Liver (tissue), 9 donors: ENCODE measurements around the gene TUBA3C. TPM values are rescaled to one million over a fixed set of nuclear protein-coding genes. Genes with fewer than 3 reads are reported as not detected.
"Not testable (repeated sequence)": the region's sequence is repeated elsewhere in the genome, so short reads cannot be mapped to it uniquely, and the experiment has no call there.

ENCODE experiments used
- DNase-seq: peaks from one replicate; pipeline ENCODE4 v3.0.0-alpha.2; 2017; ENCODE audit warnings: low spot score
- H3K27ac ChIP-seq, 2 donors: one replicate each; pipeline ENCODE4 v1.7.0; 2013; ENCODE audit warnings: inconsistent platforms in 2 of 2, low read length in 2 of 2, control low read depth in 1 of 2, low read depth in 1 of 2, mild to moderate bottlenecking in 1 of 2
- H3K27me3 ChIP-seq, 4 donors: one replicate each; pipeline versions ENCODE4 v1.6.1 to v1.7.0; 2013; ENCODE audit warnings: low read length in 3 of 4, inconsistent platforms in 1 of 4, mild to moderate bottlenecking in 1 of 4, moderate library complexity in 1 of 4; ENCODE audit not compliant: control insufficient read depth in 4 of 4, insufficient read depth in 4 of 4
- H3K36me3 ChIP-seq, 4 donors: one replicate each; pipeline versions ENCODE4 v1.6.1 to v1.7.0; 2013; ENCODE audit warnings: low read length in 3 of 4, mild to moderate bottlenecking in 3 of 4, low read depth in 1 of 4, moderate library complexity in 1 of 4; ENCODE audit not compliant: control insufficient read depth in 4 of 4, insufficient read depth in 3 of 4
- H3K4me1 ChIP-seq, 4 donors: one replicate each; pipeline versions ENCODE4 v1.6.1 to v1.7.0; 2013; ENCODE audit warnings: low read length in 3 of 4, mild to moderate bottlenecking in 3 of 4, moderate library complexity in 1 of 4; ENCODE audit not compliant: control insufficient read depth in 4 of 4, insufficient read depth in 4 of 4
- H3K4me3 ChIP-seq, 3 donors: one replicate each; pipeline versions ENCODE4 v1.6.1 to v1.7.0; 2013; ENCODE audit warnings: low read length in 3 of 3, control low read depth in 1 of 3, low read depth in 1 of 3, mild to moderate bottlenecking in 1 of 3
- H3K9ac ChIP-seq, 2 donors: one replicate each; pipeline ENCODE4 v1.7.0; 2013; ENCODE audit warnings: low read length in 2 of 2, mild to moderate bottlenecking in 2 of 2, moderate library complexity in 2 of 2, control low read depth in 1 of 2, low read depth in 1 of 2
- H3K9me3 ChIP-seq, 4 donors: one replicate each; pipeline versions ENCODE4 v1.6.1 to v1.7.0; 2013; ENCODE audit warnings: low read length in 3 of 4; ENCODE audit not compliant: control insufficient read depth in 4 of 4
- EGR1 ChIP-seq, 2 donors: IDR thresholded peaks; 2 replicates each; pipeline ENCODE4 v1.6.1; 2016 to 2018; ENCODE audit warnings: antibody characterized with exemption in 2 of 2, low read depth in 2 of 2
- FOXA1 ChIP-seq: IDR thresholded peaks from 2 replicates; pipeline ENCODE4 v1.6.1; 2016; ENCODE audit warnings: antibody characterized with exemption
- FOXA2 ChIP-seq: IDR thresholded peaks from 2 replicates; pipeline ENCODE4 v1.6.1; 2016; ENCODE audit warnings: antibody characterized with exemption
- HNF4G ChIP-seq: IDR thresholded peaks from 2 replicates; pipeline ENCODE4 v1.6.1; 2016; ENCODE audit warnings: antibody characterized with exemption
- NR2F2 ChIP-seq: IDR thresholded peaks from 2 replicates; pipeline ENCODE4 v1.6.1; 2016; ENCODE audit warnings: antibody characterized with exemption
- RXRA ChIP-seq, 2 donors: IDR thresholded peaks; 2 replicates each; pipeline ENCODE4 v1.6.1; 2017 to 2018; ENCODE audit warnings: antibody characterized with exemption in 2 of 2, mild to moderate bottlenecking in 1 of 2
- WGBS: extraction: QIAGEN DNeasy Blood & Tissue Kit; methylation state at CpG from one replicate; pipeline ENCODE4 v1.1.7; 2013; 5-methylcytosine and 5-hydroxymethylcytosine counted together
- polyA plus RNA-seq, 2 donors: library from polyadenylated mRNA; stranded (reverse) in 1 of 2; unstranded in 1 of 2; fragments of 200-250 nt in 1 of 2; fragments of >200 nt in 1 of 2; fragmentation: Nextera tagmentation in 1 of 2; extraction: Ambion mirVana in 1 of 2; gene quantifications; one replicate each; pipeline versions ENCODE4 v1.2.1 to v1.2.3, GENCODE V29; 2013 to 2015
- total RNA-seq, 2 donors: library from RNA; depleted of rRNA; stranded (reverse); fragments of >200 nt; gene quantifications; one replicate each; pipeline ENCODE4 v1.2.3, GENCODE V29; 2014
- TF ChIP-seq, protein P1 (sequence below): IDR thresholded peaks from 2 replicates; pipeline ENCODE4 v1.6.1; 2016; ENCODE audit warnings: antibody characterized with exemption
- TF ChIP-seq, protein P2 (sequence below): IDR thresholded peaks from 2 replicates; pipeline ENCODE4 v1.6.1; 2016; ENCODE audit warnings: antibody characterized with exemption, mild to moderate bottlenecking
- donor health status: healthy.
- donor health status: healthy.
- donor health status: healthy.
- donor health status: healthy.
- donor health status: healthy.

TUBA3C gene
- total and polyA plus RNA-seq, 4 donors = not detected

DNA sequence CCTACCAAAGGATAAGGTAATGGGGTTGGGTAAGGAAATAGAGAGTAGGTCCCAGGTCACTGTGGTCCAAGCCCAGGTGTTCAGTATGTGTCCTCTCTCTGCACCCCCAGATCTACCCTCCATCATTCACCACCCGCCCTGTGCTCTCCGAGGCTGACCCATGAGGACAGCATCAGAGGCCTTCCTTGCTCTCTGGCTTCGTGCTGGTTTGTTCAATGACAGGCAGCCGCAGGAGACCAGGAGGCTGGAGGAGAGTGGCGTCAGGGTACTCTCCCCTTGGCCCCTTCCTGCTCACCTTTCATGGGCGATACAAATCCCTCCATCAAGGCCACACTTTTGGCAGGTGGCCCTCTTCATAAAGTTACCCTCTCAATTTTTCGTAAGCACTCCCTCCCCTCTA lies 1.7 kb downstream of the TUBA3C start:
- no peak for DNase-seq
- Histone ChIP-seq H3K4me1 (no peaks in the 10 kb centered on the region), H3K4me3 (no peak overlapping the region), H3K9ac (no peak overlapping the region), H3K27ac (no peak overlapping the region), H3K27me3 (no peaks in the 10 kb centered on the region), H3K9me3 (peaks cover 0 to 4% (median 0%) of the 10 kb centered on the region in 4 donors), H3K36me3 (no peaks in the 10 kb centered on the region)
- WGBS = 79% methylated on average over 7 of the region's 7 CpGs
- no peak for TF ChIP-seq FOXA1

DNA sequence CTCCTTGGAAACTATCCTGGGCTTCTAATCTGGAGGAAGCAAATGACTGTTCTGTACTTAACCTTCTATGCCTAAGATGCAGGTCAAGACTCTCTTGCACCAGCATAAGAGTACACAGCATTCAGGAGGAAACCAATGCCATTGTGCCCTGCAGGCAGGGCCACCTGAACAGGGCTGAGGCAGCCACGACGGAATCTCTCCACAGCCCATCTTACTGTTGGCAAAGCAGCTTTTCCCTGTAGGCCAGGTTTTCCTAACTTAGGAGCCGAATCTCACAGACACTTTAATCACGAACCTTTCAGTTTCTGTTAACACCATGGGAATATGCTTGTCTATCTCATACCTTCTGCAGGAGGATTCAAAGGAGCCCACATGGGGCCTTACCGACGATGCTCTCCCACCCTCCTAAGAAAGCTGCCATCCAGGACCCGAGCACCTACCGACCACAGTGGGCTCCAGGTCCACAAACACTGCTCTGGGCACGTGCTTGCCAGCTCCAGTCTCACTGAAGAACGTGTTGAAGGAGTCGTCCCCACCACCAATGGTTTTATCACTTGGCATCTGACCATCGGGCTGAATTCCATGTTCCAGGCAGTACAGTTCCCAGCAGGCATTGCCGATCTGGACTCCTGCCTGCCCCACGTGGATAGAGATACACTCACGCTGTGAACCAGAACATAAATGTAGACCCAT lies 2.6 kb downstream of the TUBA3C start:
- Histone ChIP-seq H3K36me3 (no peaks in the 10 kb centered on the region), H3K9me3 (peaks cover 0 to 4% (median 0%) of the 10 kb centered on the region in 4 donors), H3K4me3 (no peak overlapping the region), H3K9ac (no peak overlapping the region), H3K27me3 (no peaks in the 10 kb centered on the region), H3K27ac (no peak overlapping the region), H3K4me1 (no peaks in the 10 kb centered on the region)
- 77% methylated on average over 15 of the region's 15 CpGs for WGBS
- no peak for DNase-seq
- TF ChIP-seq FOXA2 (no peak), RXRA (IDR thresholded peaks at IDR 0.05) (no peak), HNF4G (no peak), EGR1 (IDR thresholded peaks at IDR 0.05; ENCODE audit: low read depth in 2 of 2) (no peak), FOXA1 (no peak)
- TF ChIP-seq, protein P1, sequence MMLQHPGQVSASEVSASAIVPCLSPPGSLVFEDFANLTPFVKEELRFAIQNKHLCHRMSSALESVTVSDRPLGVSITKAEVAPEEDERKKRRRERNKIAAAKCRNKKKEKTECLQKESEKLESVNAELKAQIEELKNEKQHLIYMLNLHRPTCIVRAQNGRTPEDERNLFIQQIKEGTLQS = no peak

DNA sequence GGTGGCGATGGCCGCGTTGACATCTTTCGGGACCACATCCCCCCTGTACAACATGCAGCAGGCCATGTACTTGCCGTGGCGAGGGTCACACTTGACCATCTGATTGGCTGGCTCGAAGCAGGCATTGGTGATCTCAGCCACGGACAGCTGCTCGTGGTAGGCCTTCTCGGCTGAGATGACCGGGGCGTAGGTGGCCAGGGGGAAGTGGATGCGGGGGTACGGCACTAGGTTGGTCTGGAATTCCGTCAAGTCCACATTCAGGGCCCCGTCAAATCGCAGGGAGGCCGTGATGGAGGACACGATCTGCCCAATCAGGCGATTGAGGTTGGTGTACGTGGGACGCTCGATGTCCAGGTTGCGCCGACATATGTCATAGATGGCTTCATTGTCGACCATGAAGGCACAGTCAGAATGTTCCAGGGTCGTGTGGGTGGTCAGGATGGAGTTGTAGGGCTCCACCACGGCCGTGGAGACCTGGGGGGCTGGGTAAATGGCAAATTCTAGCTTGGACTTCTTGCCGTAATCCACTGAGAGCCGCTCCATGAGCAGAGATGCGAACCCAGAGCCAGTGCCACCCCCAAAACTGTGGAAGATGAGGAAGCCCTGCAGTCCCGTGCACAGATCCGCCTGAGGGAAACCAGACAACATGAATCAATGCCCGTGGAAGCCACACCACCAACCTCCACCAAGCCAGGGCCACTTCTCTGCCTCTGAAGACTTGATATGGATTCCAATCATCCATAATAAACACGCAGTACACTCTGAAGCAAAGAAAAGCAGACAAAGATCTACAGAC lies 4.4 kb downstream of the TUBA3C start:
- H3K27ac ChIP-seq, H3K4me3 ChIP-seq, H3K4me1 ChIP-seq, H3K9ac ChIP-seq, DNase-seq, H3K36me3 ChIP-seq, H3K27me3 ChIP-seq, H3K9me3 ChIP-seq: not testable (repeated sequence)
- WGBS = 83% methylated on average over 36 of the region's 36 CpGs

DNA sequence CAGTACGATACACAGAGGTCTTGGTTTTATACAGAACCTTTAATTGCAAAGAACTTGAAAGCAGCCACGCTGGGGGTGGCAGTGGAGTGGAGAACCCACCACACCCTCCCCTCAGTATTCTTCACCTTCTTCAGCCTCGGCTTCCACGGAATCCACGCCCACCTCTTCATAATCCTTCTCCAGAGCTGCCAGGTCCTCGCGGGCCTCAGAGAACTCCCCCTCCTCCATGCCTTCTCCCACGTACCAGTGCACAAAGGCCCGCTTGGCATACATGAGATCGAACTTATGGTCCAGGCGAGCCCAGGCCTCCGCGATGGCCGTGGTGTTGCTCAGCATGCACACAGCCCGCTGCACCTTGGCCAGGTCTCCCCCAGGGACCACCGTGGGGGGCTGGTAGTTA lies 7.9 kb downstream of the TUBA3C start:
- WGBS = 72% methylated on average over 16 of the region's 16 CpGs
- Histone ChIP-seq H3K4me3 (no peak overlapping the region), H3K27ac (no peak overlapping the region), H3K36me3 (no peaks in the 10 kb centered on the region), H3K4me1 (no peaks in the 10 kb centered on the region), H3K9me3 (peaks cover 0 to 4% (median 0%) of the 10 kb centered on the region in 4 donors), H3K9ac (no peak overlapping the region), H3K27me3 (no peaks in the 10 kb centered on the region)
- TF ChIP-seq, protein P2, sequence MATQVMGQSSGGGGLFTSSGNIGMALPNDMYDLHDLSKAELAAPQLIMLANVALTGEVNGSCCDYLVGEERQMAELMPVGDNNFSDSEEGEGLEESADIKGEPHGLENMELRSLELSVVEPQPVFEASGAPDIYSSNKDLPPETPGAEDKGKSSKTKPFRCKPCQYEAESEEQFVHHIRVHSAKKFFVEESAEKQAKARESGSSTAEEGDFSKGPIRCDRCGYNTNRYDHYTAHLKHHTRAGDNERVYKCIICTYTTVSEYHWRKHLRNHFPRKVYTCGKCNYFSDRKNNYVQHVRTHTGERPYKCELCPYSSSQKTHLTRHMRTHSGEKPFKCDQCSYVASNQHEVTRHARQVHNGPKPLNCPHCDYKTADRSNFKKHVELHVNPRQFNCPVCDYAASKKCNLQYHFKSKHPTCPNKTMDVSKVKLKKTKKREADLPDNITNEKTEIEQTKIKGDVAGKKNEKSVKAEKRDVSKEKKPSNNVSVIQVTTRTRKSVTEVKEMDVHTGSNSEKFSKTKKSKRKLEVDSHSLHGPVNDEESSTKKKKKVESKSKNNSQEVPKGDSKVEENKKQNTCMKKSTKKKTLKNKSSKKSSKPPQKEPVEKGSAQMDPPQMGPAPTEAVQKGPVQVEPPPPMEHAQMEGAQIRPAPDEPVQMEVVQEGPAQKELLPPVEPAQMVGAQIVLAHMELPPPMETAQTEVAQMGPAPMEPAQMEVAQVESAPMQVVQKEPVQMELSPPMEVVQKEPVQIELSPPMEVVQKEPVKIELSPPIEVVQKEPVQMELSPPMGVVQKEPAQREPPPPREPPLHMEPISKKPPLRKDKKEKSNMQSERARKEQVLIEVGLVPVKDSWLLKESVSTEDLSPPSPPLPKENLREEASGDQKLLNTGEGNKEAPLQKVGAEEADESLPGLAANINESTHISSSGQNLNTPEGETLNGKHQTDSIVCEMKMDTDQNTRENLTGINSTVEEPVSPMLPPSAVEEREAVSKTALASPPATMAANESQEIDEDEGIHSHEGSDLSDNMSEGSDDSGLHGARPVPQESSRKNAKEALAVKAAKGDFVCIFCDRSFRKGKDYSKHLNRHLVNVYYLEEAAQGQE = no peak
- TF ChIP-seq NR2F2 (no peak), HNF4G (no peak)
- no peak for DNase-seq
